PFSK-1 (cell line): ENCODE measurements around the gene ZBTB39.

Experiments
- FOXP2 ChIP-seq: optimal IDR thresholded peaks from 2 replicates; pipeline ENCODE3; 2011; ENCODE audit warnings: borderline replicate concordance, control low read depth, inconsistent platforms; ENCODE audit not compliant: insufficient read depth; ENCODE audit errors: extremely low read length, extremely low read depth
- POLR2AphosphoS5 ChIP-seq: IDR thresholded peaks from 2 replicates; pipeline ENCODE4 v1.6.1; 2012; ENCODE audit warnings: low read depth, mild to moderate bottlenecking, control low read depth, low read length, moderate library complexity
- SIN3A ChIP-seq: IDR thresholded peaks from 2 replicates; pipeline ENCODE4 v1.6.1; 2012; ENCODE audit warnings: mild to moderate bottlenecking, low read length, moderate library complexity, borderline replicate concordance; ENCODE audit not compliant: insufficient read depth
- TAF1 ChIP-seq: IDR thresholded peaks from 2 replicates; pipeline ENCODE4 v1.6.1; 2012; ENCODE audit warnings: low read length, control low read depth, borderline replicate concordance; ENCODE audit not compliant: insufficient read depth
- TF ChIP-seq, protein P1 (sequence below), 2 experiments: IDR thresholded peaks; 2 replicates each; pipeline versions ENCODE4 v1.6.1 to v1.8.0; 2011 to 2012; ENCODE audit warnings: low read depth in 2 of 2, low read length in 2 of 2, control low read depth in 1 of 2, inconsistent platforms in 1 of 2, mild to moderate bottlenecking in 1 of 2, moderate library complexity in 1 of 2; ENCODE audit not compliant: insufficient read depth in 1 of 2

ZBTB39 gene

DNA sequence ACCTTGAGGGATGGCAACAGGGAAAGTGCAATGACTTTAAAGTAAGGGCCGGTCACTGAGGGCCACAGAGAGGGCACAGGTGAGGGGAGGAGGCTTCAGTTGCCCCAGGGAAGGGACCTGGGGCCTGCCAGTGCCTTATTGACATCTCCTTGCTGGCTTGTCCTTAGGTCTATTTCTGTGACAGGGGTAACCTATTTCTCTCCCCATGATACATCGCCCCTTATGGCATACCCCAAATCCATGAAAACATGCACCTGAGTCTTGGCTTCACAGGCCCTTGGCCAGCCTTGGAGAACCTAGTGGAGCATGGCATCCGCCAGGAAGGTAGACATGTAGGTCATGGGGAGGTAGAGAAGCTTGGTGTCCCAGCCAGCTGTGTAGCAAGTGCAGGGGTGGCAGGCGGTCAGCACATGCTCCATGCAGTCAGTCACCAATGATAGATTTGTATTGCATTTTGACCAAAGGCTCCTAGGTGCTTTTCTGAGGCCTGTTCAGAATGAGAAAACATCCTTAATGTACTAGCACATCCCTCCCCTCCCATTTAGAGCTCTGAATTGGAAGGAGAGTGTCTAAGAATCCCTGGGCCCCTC is 25.3 kb downstream of the ZBTB39 start:
- TF ChIP-seq SIN3A (no peak), FOXP2 (no peak), TAF1 (no peak), POLR2AphosphoS5 (no peak)
- TF ChIP-seq, protein P1, sequence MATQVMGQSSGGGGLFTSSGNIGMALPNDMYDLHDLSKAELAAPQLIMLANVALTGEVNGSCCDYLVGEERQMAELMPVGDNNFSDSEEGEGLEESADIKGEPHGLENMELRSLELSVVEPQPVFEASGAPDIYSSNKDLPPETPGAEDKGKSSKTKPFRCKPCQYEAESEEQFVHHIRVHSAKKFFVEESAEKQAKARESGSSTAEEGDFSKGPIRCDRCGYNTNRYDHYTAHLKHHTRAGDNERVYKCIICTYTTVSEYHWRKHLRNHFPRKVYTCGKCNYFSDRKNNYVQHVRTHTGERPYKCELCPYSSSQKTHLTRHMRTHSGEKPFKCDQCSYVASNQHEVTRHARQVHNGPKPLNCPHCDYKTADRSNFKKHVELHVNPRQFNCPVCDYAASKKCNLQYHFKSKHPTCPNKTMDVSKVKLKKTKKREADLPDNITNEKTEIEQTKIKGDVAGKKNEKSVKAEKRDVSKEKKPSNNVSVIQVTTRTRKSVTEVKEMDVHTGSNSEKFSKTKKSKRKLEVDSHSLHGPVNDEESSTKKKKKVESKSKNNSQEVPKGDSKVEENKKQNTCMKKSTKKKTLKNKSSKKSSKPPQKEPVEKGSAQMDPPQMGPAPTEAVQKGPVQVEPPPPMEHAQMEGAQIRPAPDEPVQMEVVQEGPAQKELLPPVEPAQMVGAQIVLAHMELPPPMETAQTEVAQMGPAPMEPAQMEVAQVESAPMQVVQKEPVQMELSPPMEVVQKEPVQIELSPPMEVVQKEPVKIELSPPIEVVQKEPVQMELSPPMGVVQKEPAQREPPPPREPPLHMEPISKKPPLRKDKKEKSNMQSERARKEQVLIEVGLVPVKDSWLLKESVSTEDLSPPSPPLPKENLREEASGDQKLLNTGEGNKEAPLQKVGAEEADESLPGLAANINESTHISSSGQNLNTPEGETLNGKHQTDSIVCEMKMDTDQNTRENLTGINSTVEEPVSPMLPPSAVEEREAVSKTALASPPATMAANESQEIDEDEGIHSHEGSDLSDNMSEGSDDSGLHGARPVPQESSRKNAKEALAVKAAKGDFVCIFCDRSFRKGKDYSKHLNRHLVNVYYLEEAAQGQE (IDR thresholded peaks at IDR 0.05; ENCODE audit: insufficient read depth in 1 of 2, low read depth in 2 of 2, low read length in 2 of 2) = no peak

DNA sequence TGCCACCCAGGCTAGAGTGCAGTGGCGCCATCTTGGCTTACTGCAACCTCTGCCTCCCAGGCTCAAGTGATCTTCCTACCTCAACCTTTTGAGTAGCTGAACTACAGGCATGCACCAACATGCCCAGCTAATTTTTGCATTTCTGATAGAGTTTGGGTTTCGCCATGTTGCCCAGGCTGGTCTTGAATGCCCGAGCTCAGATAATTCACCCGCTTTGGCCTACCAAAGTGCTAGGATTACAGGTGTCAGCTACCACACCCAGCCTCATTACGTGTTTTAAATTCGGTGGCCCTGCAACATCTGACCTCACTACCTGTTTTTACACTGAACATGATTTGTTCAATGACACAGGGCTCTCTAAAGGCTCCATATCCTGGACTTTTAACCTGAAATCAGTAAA is 26.1 kb downstream of the ZBTB39 start:
- TF ChIP-seq SIN3A (no peak), FOXP2 (no peak)

- TF ChIP-seq, protein P1 (IDR thresholded peaks at IDR 0.05; ENCODE audit: insufficient read depth in 1 of 2, low read depth in 2 of 2, low read length in 2 of 2) = no peak
- no peak for TF ChIP-seq POLR2AphosphoS5
- TF ChIP-seq FOXP2 = no peak
- no peak for TF ChIP-seq SIN3A
- no peak for TF ChIP-seq TAF1
These were observed 26.7 kb downstream of the ZBTB39 start for GRCh38 chr12:56979628-56980027.

GRCh38 chr12:56978397-56979138 is 27.8 kb downstream of the ZBTB39 start:
- TF ChIP-seq FOXP2 (no peak), SIN3A (no peak)

DNA sequence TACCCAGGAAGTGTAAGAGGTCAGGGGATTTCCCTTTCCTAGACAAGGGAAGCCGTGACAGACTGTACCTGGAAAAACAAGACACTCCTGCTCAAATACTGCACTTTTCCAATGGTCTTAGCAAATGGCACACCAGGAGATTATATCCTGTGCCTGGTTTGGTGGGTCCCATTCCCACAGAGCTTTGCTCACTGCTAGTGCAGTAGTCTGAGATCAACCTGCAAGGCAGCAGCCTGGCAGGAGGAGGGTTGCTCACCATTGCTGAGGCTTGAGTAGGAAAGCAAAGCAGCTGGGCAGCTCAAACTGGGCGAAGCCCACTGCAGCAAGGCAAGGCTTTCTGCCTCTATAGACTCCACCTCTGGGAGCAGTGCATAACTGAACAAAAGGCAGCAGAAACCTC is 47.9 kb downstream of the ZBTB39 start:
- TF ChIP-seq FOXP2 = no peak

DNA sequence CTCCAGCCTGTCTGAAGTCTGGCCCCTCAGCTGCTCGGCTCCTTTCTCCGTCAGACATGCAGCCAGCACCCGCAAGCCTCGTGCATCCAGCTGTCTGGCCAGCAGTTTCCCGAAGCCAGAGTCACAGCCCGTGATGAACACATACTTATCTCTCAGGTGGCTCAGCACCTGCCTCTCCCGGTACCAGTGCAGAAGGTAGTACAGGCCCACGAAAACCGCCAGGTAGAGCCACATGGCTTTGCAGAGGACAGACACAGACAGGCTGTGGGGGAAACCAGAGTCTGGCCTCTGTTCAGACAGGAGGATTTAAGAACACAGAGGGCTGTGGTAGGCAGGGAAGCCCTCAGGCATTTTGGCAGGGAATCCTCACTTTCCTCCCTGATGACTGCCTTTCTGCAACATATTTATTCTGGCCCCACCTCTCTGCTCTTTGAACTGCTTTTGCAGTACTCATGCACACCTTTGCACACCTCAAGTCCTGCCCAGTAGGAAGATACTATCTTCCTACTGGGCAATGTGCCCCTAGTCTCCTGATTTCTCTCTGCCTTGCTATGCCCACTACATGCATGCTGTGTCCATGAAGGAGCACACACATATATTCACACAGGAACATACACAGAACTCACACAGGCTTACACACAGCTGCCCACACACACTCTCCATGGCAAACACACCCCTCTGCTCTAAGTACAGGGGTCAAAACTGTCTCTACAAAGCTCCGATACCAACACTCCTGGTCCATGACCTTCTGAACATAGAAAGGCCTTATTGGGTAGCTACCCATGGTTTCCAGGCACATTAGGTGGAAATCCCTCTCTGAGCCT is 48.9 kb downstream of the ZBTB39 start, which contains the start of gene RDH16:
RDH16 (minus strand) TSS at position 380 of the 824 bp plus-strand sequence; CDS start at position 234, 146 bp downstream.
- TF ChIP-seq TAF1 = no peak
- no peak for TF ChIP-seq SIN3A
- TF ChIP-seq POLR2AphosphoS5 = no peak
- TF ChIP-seq, protein P1 (IDR thresholded peaks at IDR 0.05; ENCODE audit: insufficient read depth in 1 of 2, low read depth in 2 of 2, low read length in 2 of 2) = no peak
- TF ChIP-seq FOXP2 = no peak
